Measurements from ENCODE around the gene GALNT17.

GALNT17 gene

DNA sequence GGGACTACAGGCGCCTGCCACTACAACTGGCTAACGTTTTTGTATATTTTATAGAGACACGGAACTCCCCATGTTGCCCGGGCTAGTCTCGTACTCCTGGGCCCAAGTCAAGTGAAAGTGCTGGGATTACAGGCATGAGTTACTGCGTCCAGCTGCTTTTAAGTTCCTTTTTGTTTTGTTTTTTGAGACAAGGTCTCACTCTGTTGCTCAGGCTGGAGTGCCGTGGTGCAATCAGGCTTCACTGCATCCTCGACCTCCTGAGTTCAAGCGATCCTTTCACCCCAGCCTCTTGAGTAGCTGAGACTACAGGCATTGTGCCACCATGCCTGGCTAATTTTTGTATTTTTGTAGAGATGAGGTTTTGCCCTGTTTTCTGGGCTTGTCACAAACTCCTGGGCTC lies 155.0 kb downstream of the GALNT17 start:
- FAIRE-seq = no peak

DNA sequence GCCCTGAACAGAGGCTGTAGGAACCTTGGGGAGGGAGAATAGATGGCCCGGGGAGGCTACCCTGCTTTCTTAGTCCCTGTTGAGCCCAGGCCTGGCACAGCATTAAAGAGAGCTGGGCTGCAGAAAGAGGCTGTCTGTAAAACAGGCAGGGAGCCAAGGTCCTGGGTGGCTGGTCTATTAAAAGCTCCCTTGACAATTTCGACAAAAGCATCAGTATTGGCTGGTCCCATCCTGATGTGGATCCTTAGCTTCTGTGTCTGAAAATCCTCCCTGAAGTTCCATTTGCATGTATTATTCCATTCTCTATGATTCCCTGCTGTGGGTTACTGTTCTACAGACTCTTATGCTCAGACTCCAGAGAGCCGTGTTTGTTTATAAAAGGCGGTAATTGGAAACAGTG lies 158.5 kb downstream of the GALNT17 start:
- FAIRE-seq = no peak

DNA sequence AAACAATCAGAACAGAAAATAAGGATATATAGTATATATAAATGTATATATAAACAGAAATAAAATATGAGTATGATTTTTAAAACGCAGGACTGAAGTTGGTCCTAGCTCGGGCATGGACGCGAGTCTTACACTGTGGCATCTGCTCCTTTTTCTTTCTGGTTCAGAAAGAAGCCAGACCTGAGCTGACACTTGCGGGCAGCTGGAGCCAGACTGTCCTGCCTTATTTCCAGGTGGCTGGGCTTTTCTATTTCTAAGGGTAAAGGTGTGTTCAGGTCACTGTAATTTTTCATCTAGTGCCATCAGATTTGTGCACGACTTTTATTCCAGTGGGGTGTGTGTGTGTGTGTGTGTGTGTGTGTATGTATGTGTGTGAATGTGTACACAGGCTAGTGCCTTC lies 166.4 kb downstream of the GALNT17 start:
- no peak for FAIRE-seq

DNA sequence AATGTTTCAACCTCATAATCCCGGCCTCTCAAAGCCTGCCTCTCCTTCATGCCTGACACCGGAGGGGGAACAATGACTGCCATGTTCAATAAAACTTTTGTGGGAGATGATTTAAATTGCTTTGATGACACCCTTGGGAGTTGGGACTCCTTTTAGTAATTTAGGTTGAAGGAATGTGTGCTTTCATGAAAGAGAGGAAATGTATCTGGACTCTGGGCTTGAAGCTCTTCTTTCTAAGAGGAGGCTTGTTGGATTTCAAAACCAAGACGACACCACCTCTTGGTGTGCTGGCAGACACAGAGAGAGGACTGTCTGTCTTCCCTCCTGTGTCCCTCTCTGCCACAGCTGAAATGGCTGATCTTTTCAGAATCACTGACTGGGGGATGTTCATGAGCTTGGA lies 168.1 kb downstream of the GALNT17 start:
- FAIRE-seq = no peak

DNA sequence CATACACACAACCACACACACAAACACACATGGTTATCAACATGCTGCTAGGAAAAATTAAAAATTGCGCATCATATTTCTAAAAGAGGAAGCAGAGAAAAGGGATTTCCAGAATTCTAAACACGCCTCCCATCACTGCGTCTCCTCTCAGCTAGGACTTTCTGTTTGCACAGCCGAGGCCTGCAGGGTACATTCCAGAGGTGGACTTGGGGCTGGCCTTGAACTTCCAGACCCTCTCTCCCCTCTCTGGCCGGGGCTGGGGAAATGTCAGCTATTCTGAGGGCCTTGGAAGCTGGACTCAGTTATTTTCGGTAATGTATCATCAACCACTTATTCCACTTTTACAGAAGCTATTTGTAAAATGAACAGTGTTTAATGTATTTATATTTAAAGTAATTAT lies 168.7 kb downstream of the GALNT17 start:
- FAIRE-seq = no peak

DNA sequence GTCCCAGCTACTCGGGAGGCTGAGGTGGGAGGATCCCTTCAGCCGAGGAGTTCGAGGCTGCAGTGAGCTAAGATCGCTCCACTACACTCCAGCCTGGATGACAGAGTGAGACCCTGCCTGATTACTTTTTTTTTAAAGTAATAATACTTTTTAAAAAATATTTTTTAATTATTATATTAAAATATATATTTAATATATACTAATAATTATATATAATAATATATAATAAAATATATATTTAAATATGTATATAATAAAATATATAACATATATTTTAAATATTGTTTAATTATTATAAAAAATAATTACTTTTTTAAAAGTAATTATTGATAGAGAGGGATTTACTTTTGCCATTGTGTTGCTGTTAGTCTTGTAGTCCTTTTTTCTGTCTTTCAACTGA lies 169.2 kb downstream of the GALNT17 start:
- FAIRE-seq = peak; percentile 86

DNA sequence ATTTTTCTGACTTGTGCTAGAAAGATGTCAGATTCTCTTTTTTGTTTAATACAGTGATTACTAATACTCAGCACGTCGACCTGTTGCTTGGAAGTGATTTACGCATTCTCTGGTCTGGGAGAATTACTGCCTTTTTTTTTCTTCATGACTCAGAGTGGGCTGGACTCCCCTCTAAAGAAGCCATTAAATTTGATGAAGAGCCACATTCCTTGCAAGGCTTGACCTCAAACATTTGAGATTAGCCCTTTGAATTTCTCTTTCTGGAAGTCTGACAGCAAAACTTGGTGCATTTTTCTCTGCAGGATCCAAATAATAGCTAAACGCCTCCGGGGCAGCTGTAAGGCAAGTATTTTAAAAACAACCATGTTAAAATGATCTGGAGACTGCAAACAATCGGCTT lies 171.6 kb downstream of the GALNT17 start:
- peak; percentile 99 for FAIRE-seq

DNA sequence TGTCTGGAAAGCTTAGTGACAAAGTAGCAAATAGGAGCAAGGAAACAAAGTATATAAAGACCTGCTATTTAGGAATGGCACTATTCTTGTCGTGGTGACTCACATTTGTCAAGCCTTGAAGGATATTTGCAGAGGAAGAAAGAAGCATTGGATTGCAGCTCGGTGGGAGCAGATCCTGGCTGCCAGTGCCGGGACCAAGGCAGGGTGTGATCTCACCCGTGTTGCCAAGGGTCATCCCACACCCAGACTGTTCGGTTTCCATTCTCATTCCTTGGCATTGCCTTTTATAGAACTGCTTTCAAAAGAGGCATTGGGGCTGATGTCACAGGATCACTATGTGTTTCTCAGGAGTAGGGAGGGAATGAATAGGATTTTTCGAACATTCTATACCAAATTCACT lies 176.2 kb downstream of the GALNT17 start:
- no peak for FAIRE-seq

DNA sequence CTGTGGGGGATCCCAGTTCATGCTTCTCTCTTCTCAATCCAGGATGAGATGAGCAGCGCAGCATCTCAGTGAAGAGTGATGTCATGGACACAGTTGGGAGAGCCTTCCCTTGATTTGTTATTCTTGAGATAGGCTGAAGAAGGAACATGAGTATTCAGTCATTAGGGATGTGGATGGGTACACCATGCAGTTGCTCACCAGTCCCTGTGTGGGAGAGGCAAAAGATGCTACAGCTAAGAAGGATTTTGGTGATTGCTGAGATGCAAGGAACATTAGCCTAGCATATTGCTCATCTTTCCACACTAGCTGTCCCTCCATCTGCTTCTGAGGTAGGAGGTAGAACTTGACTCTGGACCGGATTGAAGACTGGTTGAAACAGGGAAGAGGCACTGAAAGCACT lies 179.6 kb downstream of the GALNT17 start:
- FAIRE-seq = no peak

DNA sequence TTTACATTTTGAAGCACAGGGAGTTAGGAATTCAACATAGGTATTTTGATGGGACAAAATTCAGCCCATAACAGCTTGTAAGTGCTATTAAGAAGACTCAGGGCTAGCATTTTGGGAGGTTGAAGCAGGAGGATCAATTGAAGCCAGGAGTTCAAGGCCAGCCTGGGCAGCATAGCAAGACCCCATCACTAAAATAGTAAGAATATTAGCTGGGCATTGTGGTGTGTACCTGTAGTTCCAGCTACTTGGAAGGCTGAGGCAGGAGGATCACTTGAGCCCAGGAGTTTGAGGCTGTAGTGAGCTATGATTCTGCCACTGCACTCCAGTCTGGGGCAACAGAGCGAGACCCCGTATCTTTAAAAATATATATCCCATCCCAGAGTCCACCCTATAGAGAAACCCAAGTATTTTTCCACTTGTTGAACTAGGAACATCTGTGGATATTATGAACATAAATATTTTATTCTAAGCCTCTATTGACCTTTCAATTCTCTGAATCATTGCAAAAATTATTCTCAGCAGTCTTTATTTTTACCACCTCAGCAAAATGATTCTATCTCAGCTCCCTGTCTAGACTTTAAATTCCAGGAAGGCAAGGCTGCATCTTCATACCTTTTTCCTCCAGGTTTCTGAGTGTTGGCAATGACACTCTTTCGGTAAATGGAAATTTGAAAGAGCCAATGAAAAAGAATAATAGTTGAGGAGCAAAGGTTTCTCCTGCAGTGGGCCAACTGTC lies 181.0 kb downstream of the GALNT17 start:
- FAIRE-seq = no peak

DNA sequence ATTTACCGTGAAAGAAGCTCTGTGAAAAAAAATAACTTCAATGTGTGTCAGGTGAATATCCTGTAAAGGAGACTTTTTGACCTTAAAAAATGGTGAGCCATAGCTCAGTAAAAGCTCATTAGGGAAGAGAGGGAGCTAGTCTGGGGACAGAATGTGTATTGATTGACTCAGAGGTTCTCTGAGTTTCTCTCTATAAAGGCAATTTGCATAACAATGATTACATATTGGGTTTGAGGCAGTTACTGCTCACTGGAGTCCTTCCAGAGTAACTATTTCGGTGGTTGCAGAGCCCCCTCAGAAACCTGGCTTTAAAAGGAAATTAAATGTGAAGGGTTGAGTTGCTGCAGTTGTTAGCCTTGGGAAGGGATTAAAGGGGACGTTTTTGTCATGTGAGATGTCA lies 181.6 kb downstream of the GALNT17 start:
- FAIRE-seq = no peak

DNA sequence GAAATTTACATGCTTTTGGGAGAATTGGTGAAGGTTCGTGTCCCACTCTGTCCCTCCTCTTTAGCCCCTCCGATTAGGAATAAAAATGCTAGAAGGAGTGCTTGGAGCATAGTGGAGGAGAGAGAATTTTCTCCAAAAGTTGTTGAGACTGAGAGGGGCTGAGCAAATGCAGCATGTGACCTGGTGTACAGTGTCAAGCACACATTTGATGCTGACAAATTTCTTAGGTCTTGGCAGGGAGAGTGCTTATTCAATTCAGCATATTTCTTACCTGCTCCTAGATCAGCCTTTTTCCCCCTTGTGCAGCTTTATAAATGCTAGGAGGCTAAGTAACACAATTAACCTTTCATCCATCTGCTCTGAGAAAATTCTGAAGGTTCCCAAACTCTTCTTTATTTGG lies 189.0 kb downstream of the GALNT17 start:
- FAIRE-seq = no peak

DNA sequence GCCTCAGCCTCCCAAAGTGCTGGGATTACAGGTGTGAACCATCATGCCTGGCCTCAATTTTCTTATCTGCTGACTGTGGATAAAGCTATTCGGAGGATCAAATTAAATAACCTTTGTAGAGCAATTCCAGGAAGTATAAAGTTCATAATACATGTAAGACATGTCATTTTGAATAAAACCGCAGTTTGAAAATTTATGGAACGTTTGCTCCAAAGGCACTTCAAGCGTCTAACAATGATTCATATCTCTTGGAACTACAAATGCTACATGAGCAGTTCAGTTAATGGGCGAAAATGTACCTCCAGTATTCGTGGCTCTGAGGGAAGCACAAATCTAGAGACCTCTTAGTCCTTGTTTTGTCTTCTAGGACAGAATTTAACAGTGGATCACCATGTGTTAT lies 190.3 kb downstream of the GALNT17 start:
- no peak for FAIRE-seq

DNA sequence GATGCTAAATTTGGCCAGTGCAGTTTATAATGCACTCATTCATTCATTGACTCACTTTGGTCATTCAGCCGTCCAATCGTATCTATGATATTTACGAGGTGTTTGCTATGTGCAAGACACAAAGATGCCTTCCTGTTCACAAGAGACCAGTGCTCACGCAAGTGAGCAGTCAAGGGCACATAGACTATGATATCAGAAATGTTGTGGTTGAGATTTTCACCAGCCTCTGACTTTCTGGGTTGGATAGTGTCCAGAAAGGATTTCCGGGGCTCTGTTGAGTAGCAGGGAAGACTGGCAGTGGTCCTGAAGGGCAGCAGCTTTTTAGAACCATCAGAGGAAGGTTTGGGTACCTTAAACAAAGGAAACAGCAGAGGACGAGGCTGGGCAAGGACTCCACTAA lies 191.8 kb downstream of the GALNT17 start:
- FAIRE-seq = no peak

DNA sequence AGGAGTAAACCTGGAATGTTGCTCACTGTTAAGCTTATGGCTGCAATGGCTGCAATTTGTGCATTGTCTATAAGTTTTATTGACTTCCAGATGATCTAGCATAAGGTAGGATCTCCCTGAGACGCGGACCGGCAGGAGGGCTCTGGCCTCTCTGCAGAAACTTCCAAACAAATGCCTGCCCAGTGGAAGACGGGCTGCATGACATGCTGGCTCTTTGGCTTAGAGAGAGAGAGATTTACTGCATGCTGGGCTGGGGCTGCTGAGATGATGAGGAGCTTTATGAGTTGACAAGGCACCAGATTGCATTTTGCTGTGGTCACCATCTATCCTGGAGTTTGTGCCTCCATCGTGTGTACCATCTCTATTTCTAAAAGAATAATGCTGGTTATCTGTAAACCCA lies 193.2 kb downstream of the GALNT17 start:
- no peak for FAIRE-seq

DNA sequence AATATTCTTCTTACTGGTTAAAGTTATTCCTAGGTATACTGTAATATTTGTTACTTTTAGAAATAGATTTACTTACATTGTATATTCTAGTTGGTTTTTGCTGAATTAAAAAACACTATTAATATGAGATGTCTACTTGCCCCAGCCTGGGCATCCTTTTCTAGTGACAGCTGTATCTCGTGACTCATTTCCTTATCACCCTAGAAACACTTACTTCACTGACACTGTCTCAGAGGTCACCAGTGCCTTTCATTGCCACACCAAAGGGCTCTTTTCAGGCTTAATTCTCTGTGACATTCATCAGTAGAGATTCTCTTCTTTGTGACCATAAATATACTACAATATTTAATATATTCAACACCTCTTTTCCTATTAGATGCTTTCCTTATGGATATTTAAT lies 194.7 kb downstream of the GALNT17 start:
- FAIRE-seq = no peak

DNA sequence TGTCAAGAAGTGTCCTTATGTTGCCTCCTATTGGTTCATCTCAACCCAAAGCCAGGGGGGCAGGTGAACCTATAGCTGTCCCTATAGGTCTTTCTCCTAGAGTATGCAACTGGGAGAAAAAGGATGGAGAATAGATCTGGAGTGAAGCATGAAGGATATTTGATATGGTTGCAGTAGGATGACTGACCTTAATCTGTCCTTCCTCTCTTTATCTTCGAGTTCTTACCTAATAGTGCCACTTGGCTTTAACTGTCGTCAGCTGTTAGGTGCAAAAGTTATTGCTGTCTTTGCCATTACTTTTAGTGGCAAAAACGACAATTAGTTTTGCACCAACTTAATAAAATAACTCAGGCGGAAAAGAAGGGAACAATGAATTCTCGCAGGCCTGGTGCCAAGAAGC lies 196.0 kb downstream of the GALNT17 start:
- no peak for FAIRE-seq

DNA sequence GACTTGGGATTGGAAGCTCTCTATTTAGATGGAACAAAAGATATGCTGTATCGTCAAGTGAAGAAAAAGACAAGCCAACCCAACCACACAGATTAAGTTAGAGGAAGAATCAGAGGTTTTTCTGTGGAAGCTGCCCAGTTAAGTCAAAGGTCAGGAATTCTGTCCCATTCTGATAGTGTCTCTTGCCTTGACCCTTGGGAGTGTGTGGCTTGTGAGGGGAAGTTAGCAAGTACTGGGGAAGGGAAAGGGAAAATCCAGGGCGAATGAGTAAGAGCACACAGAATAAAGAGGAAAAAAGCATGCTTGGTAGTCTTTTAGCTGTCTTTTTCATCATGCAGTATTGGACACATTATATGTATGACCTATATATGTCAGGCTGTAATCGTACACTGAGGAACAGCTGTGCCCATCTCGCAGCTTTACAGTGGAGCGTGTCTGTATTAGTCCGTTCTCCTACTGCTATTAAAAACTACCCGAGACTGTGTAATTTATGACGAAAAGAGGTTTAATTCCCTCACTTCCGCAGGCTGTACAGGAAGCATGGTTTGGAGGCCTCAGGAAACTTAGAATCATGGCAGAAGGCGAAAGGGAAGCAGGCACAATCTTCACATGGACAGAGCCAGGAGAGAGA lies 197.2 kb downstream of the GALNT17 start:
- FAIRE-seq = no peak

DNA sequence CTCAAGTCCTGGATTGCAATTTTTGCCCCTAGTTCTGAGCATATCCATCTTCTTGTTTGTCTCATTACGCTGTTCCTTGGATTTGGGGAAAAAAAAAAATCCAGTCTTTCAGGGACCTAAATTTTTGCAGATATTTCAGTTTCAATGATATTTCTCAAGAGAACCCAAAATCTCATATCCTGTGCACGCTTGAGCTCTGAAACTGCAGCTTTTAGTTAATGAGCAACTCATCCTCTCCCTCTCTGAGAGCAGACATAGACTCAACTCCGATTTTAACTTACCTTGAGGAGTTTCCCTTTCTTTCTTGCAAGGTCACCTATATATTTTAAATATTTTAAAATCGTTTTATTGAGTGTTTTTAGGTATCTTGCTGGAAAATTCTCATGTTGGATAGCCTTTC lies 200.3 kb downstream of the GALNT17 start:
- no peak for FAIRE-seq

DNA sequence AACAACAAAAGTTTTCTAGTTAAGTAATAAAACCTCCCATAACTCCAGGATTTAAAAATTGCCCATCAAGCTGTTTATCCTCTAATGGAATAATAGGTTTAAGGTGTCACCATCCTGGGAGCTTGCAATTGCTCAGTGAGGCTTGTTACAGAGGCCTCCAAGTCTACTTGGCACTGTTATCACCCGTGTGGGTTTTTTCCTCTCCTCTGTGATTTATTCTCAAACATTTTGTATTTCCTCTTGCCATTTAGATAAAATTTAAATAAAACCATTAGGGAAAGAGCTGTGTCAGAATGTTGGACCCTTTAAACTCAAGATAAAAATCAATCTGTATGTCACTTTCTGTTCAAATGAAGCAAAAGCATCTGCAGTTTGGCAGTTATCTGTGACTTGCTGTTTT lies 202.6 kb downstream of the GALNT17 start:
- no peak for FAIRE-seq

DNA sequence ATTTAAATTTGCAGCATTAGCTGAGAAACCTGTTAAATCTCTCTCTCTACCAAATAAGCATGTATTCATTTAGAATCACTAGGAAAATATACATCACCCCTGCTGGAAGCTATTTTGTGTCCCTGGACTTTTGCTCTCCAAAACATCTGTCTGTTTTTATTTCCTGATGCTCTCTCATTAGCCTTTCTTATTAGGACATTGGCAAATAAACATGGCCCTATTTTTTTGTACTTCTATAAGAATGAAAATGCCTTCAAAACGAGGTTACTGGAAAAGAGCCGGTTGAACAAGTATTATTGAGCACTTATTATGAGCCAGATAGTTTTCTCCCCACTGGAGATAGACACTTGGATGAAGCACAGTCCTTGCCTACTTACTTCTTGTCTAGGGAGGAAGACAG lies 206.9 kb downstream of the GALNT17 start:
- FAIRE-seq = peak; percentile 37

DNA sequence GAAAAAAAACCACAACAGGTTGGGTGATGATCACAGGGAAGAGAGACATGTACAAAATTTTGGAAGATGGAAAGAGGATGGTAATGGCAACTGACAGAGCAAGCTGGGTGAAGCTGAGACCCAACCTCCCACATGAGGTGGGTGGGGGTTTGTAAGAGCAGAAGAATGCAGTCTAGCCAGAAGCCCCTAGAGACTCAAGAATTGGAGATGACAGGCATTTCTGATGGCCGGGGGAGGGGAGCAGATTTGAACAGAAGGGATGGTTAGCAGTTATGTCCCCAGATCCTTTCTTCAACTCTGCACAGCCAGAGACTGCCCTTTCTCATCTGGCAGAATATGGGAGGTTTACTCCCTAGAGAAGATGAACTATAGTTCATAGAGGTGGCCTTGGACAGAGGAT lies 208.0 kb downstream of the GALNT17 start:
- no peak for FAIRE-seq

DNA sequence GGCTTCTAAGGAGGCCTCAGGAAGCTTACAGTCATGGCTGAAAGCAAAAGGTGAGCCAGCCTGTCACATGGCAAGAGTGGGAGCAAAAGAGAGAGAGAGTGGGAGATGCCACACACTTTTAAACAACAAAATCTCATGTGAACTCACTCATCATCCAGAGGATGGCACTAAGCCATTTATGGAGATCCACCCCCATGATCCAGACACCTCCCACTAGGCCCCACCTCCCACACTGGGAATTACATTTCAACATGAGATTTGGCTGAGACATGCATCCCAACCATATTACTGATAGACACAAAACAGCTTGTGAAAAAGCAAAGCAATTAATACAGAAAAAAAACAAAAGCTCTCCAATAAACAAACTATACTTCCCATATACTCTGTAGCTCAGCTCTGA lies 210.3 kb downstream of the GALNT17 start:
- FAIRE-seq = no peak

DNA sequence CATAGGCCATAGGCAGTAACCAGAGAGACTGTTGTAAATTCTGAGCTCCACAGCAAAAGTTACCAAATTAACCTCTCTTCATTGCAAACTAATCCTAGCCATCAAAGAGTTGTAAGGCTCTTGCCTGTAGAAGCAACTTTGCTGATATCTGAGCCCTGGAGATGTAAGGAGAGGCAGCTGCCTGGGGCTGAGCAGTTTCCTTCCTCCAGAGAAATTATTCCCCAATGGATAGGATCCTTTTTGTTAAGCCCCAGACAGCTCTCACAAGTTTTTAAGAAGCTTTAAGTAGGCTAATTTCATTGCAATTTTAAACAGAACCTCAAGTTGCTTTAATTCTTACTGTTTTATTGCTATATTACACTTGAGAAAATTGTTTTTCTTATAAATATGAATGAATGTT lies 211.1 kb downstream of the GALNT17 start:
- no peak for FAIRE-seq

DNA sequence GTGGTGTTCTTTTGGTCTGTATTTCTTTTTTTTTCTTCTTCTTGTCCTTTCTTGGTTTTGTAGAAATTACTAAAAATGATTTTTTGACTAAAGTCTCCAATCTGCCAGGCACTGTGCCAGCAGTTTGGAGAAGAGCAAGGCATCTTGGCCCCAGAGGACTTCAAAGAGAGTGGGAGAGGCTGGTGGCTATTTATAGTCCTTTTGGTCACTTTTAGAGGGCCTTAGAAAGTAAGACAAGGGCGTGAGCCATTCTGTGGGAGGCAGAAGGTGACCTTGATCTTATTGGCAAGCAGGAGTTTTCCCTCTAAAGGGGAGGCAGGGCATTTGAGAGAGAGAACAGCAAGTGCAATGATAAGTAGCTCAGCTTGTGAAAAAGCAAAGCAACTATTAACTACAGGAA lies 211.9 kb downstream of the GALNT17 start:
- no peak for FAIRE-seq

Measured in endometrium (tissue), 2 donors.